Sigmoid colon (tissue), 7 donors: Measurements from ENCODE around the gene RPLP2. TPM values are rescaled to one million over a fixed set of nuclear protein-coding genes. Genes with fewer than 3 reads are reported as not detected.

Source experiments
- DNase-seq: peaks from one replicate; pipeline ENCODE4 v3.0.0-alpha.2; 2019
- H3K27ac ChIP-seq, 4 donors: fragments of 200-600 bp; sonication (generic); one replicate each; pipeline ENCODE4 v1.5.1; 2016 to 2019; ENCODE audit warnings: mild to moderate bottlenecking in 1 of 4
- H3K27me3 ChIP-seq, 3 donors: fragments of 200-600 bp; sonication (generic); one replicate each; pipeline ENCODE4 v1.5.1; 2019; ENCODE audit warnings: mild to moderate bottlenecking in 1 of 3
- H3K36me3 ChIP-seq, 4 donors: fragments of 200-600 bp; sonication (generic); one replicate each; pipeline ENCODE4 v1.5.1; 2016 to 2019
- H3K4me1 ChIP-seq, 4 donors: fragments of 200-600 bp; sonication (generic); one replicate each; pipeline ENCODE4 v1.5.1; 2017 to 2019
- H3K4me3 ChIP-seq, 4 donors: fragments of 200-600 bp; sonication (generic); one replicate each; pipeline ENCODE4 v1.5.1; 2017 to 2019; ENCODE audit warnings: mild to moderate bottlenecking in 2 of 4, moderate library complexity in 1 of 4
- H3K9me3 ChIP-seq, 4 donors: fragments of 200-600 bp in 3 of 4; sonication (generic) in 3 of 4; one replicate each; pipeline versions ENCODE4 v1.5.1 to v1.6.1; 2013 to 2019
- CTCF ChIP-seq, 4 experiments: fragments of 450-650 bp in 3 of 4; fragments of 200-600 bp in 1 of 4; IDR thresholded peaks; one replicate each; pipeline ENCODE4 v1.5.1; 2016 to 2019; ENCODE audit warnings: antibody characterized with exemption in 4 of 4, mild to moderate bottlenecking in 3 of 4, moderate library complexity in 2 of 4
- EP300 ChIP-seq, 4 donors: sonication (generic); formaldehyde crosslinking; IDR thresholded peaks; one replicate each; pipeline ENCODE4 v1.6.1; 2017; ENCODE audit warnings: antibody characterized with exemption in 4 of 4
- POLR2A ChIP-seq, 2 donors: fragments of 450-650 bp; IDR thresholded peaks; one replicate each; pipeline ENCODE4 v1.6.1; 2016; ENCODE audit warnings: antibody characterized with exemption in 2 of 2, mild to moderate bottlenecking in 2 of 2, moderate library complexity in 2 of 2
- POLR2AphosphoS5 ChIP-seq, 4 donors: sonication (generic); formaldehyde crosslinking; IDR thresholded peaks; one replicate each; pipeline ENCODE4 v1.6.1; 2017; ENCODE audit warnings: antibody characterized with exemption in 4 of 4
- WGBS, 2 donors: extraction: QIAGEN DNeasy Blood & Tissue Kit; methylation state at CpG; one replicate each; pipeline ENCODE4 v1.1.7; 2013; 5-methylcytosine and 5-hydroxymethylcytosine counted together
- intact Hi-C: fragments of 100-400 bp; cut with DNase I; formaldehyde crosslinking; loops from one replicate; pipeline ENCODE4 v1.15.1; 2023
- polyA plus RNA-seq, 3 donors: library from polyadenylated mRNA; stranded (reverse); fragments of 200-250 nt; gene quantifications; one replicate each; pipeline ENCODE4 v1.2.3, GENCODE V29; 2013
- total RNA-seq, 4 donors: library from RNA; depleted of rRNA; stranded (reverse); fragments of >200 nt; gene quantifications; one replicate each; pipeline ENCODE4 v1.1.0, GENCODE V29; 2016
- donor health status: healthy with polysubstance abuse.
- donor health status: Bipolar disorder and iron deficiency.
- donor health status: healthy.

RPLP2 gene
- total and polyA plus RNA-seq, 7 donors, result 405 to 2,533 (median 632) TPM

- H3K9me3 ChIP-seq, result no peaks in the 10 kb centered on the region
- 91 to 92% methylated on average over 23 of the region's 23 CpGs for WGBS, 2 donors
- intact Hi-C loops, result no loop called here
- H3K36me3 ChIP-seq, result peaks cover 0 to 71% (median 22%) of the 10 kb centered on the region in 4 donors
- no peaks in the 10 kb centered on the region for H3K27me3 ChIP-seq
- peaks cover 0 to 17% (median 8%) of the 10 kb centered on the region in 4 donors for H3K4me1 ChIP-seq
- no peak overlapping the region for H3K27ac ChIP-seq
- DNase-seq, result no peak
- TF ChIP-seq CTCF (IDR thresholded peaks at IDR 0.05), result no peak
- no peak for TF ChIP-seq EP300 (IDR thresholded peaks at IDR 0.05)
- no peak for TF ChIP-seq POLR2A (IDR thresholded peaks at IDR 0.05)
- TF ChIP-seq POLR2AphosphoS5 (IDR thresholded peaks at IDR 0.05), result no peak
- H3K4me3 ChIP-seq, result no peak overlapping the region
Observed at GRCh38 chr11:769887-770641, 39.7 kb upstream of the RPLP2 start.

GRCh38 chr11:770642-771616 lies 38.8 kb upstream of the RPLP2 start:
- no peak overlapping the region for H3K27ac ChIP-seq
- H3K27me3 ChIP-seq, result no peaks in the 10 kb centered on the region
- intact Hi-C loops, result no loop called here
- peak; percentile 65 for DNase-seq
- no peak overlapping the region for H3K4me3 ChIP-seq
- no peak for TF ChIP-seq POLR2A (IDR thresholded peaks at IDR 0.05)
- no peak for TF ChIP-seq EP300 (IDR thresholded peaks at IDR 0.05)
- TF ChIP-seq POLR2AphosphoS5 (IDR thresholded peaks at IDR 0.05), result no peak
- TF ChIP-seq CTCF (IDR thresholded peaks at IDR 0.05), result no peak
- peaks cover 0 to 25% (median 17%) of the 10 kb centered on the region in 4 donors for H3K4me1 ChIP-seq
- 92 to 94% methylated on average over 32 of the region's 32 CpGs for WGBS, 2 donors
- H3K9me3 ChIP-seq, result no peaks in the 10 kb centered on the region
- peaks cover 0 to 63% (median 22%) of the 10 kb centered on the region in 4 donors for H3K36me3 ChIP-seq

- WGBS, 2 donors, result 83 to 88% methylated on average over 15 of the region's 15 CpGs
- intact Hi-C loops, result no loop called here
- Histone ChIP-seq H3K36me3 (peaks cover 0 to 55% (median 21%) of the 10 kb centered on the region in 4 donors), H3K4me3 (no peak overlapping the region), H3K4me1 (peaks cover 0 to 33% (median 24%) of the 10 kb centered on the region in 4 donors), H3K27me3 (no peaks in the 10 kb centered on the region), H3K27ac (no peak overlapping the region), H3K9me3 (no peaks in the 10 kb centered on the region)
- TF ChIP-seq POLR2A (IDR thresholded peaks at IDR 0.05), result no peak
- no peak for TF ChIP-seq POLR2AphosphoS5 (IDR thresholded peaks at IDR 0.05)
- no peak for TF ChIP-seq CTCF (IDR thresholded peaks at IDR 0.05)
- no peak for TF ChIP-seq EP300 (IDR thresholded peaks at IDR 0.05)
- DNase-seq, result no peak
Observed at GRCh38 chr11:771617-772204, 38.1 kb upstream of the RPLP2 start.

- H3K4me3 ChIP-seq, result no peak overlapping the region
- peak overlapping the region in 1 of 4 donors; percentile 28 for H3K27ac ChIP-seq
- H3K9me3 ChIP-seq, result no peaks in the 10 kb centered on the region
- peaks cover 0 to 33% (median 26%) of the 10 kb centered on the region in 4 donors for H3K4me1 ChIP-seq
- H3K36me3 ChIP-seq, result peaks cover 0 to 46% (median 16%) of the 10 kb centered on the region in 4 donors
- TF ChIP-seq POLR2A (IDR thresholded peaks at IDR 0.05) (no peak), EP300 (IDR thresholded peaks at IDR 0.05) (no peak), POLR2AphosphoS5 (IDR thresholded peaks at IDR 0.05) (no peak), CTCF (IDR thresholded peaks at IDR 0.05) (no peak)
- H3K27me3 ChIP-seq, result no peaks in the 10 kb centered on the region
- peak; percentile 72 for DNase-seq
- WGBS, 2 donors, result 88 to 89% methylated on average over 34 of the region's 34 CpGs
- intact Hi-C loops, result no loop called here
Observed at GRCh38 chr11:772429-773390, 37.1 kb upstream of the RPLP2 start.
